ENCODE results near the gene RTEL1.

DNA sequence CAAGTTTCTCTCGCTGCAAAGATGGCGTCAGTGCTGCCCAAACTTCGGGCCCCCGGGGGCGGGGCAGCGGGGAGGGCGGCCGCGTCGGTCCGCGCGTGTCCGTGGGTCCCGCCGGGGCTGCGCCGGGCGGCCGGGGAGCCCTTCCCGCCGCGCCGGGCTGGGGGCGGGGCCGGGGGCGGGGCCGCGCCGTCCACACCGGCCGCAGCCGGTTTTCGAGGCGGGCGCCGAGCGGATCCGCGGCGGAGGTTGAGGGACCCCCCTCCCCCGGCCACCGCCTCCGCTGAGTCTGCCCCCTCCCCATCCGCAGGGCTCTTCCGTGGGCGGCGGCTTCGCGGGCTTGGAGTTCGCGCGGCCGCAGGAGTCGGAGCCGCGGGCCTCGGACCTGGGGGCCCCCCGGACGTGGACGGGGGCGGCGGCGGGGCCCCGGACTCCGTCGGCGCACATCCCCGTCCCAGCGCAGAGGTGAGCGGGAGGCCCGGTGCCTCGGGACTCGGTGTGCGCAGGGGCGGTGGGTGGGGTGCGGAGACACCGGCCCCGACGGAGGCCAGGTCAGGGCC lies 82.0 kb downstream of the RTEL1 start:
- TF ChIP-seq CTCF (IDR thresholded peaks at IDR 0.05; ENCODE audit: low read length) (no peak), EZH2 (IDR thresholded peaks at IDR 0.05; ENCODE audit: borderline replicate concordance, low read length) (no peak)
